HG03139 (cell line): ENCODE measurements around the gene TM4SF18.

ENCODE experiments used
- ATAC-seq: cut with Tn5 transposase; IDR thresholded peaks from one replicate; pipeline ENCODE4 v1.9.1; 2021; ENCODE audit not compliant: unreplicated experiment

TM4SF18 gene

DNA sequence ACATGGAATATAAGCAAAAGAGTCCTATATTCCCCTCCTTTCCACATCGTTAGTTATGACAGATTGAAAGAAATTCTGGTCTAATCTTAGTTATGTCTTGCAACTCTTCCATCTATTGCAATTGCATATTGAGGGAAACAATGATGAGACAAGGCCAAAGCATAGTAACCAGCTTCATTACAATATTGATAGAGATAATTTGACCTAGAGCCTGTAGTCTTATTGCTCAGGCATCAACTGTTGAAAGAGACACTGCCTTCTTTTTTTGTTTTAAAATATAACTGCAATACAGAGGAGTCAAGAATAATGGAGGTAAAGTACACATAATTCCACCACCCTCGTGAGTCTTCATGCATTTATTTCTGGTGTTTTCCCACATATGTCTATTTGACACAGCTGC, 2.0 kb downstream of the TM4SF18 start:
- ATAC-seq = no peak

DNA sequence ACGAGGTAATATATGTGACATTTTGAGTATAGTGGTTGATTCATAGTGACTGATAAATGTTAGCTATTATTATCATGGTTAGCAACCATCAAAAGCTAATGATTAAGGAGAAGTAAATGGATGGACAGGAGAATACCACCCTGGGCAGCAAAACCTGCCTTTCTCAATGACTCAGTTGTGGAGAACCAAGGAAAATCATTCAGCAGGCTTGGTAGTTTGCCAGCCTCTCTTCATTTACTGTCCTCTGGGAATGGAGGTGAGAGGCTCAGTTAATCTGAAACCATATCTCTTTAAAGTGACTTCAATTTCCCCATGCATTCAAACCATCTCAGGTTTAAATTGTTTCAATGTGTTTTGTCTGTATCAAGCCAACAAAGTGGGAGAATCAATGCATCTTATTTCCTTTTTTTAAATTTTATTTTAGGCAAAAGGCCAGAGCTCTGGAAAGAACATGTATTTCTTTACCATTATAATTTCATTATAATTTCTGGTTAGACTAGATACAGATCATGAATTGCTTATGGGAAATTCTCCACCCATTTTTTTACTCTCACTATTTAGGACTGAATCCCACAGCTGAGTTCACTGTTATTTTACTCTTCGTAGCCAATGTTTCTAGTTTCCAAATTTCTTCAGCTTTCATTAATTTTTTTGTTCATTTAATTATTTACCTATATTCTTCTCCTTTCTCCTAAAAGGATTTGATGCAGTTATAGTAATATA, 2.7 kb downstream of the TM4SF18 start:
- ATAC-seq = no peak

DNA sequence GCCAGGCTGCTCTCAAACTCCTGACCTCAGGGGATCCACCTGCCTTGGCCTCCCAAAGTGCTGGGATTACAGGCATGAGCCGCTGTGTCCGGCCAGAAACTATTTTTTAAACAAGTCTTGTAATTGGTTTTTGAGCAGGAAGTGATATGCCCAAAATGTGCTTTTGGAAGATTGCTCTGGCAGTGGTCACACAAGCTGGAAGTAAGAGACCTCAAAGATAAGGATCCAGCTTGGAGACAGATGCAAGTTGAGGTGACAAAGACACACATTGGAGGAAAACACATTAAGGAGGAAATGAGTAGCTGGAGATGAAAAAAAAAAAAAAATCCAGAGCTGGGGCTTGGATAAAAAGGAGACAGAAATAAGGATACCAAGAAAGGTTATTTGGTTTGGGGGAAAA, 6.3 kb downstream of the TM4SF18 start:
- no peak for ATAC-seq

- ATAC-seq = no peak
Measured at GRCh38 chr3:149325581-149325980, 7.9 kb downstream of the TM4SF18 start.

DNA sequence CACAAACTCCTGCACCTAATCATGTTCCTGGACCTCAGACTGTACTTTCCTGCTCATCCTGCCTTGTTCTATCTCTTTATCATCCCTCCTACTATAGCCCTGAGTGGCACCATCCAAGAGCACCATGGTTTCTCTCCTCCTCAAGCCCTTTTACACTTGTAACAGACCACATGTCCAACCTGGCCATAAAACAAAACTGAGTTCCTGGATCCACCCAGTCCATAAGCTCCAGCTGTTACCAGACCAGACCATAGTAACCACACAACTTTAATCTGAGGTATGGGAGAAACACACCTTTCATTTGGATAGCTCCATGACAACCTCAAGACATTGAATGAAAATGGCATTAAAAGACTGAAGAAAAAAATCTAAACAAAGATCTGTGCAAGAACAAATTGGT, 9.1 kb downstream of the TM4SF18 start:
- ATAC-seq = no peak

DNA sequence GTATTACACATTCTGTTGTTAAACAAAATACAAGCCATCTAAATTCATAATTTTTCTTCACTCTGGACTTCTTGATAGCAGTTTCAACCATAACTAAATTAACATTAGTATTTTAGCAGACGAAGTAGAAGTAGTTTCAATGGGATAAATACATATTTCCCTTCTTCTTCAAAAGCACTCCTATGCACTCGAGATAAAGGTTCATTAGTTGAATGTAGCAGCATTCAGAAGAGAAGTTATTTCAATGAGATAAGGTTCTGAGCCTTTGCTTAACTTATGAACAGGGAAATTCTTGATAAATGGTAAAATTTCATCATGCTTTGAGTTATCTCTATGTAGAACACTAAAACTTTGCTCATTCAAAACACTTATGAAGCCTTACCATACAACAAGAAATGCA, 11.8 kb downstream of the TM4SF18 start:
- no peak for ATAC-seq

DNA sequence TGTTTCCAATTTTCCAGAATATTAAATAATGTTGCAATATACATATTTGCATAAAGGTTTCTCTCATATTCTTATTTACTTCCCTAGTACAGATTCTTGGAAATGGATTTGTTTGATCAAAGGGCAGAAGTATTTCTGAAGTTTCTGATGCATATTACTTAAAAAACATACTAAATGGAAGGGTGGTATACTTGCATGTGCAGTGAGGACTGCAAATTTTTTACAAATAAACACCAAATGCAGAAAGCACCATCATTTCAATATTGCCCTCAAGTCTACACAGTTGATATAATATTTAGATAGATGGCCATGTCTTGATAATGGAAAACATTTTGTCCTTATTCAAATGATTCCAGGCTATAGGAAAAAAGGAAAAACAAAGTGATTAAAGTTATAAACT, 12.3 kb downstream of the TM4SF18 start:
- no peak for ATAC-seq

- no peak for ATAC-seq
Measured at GRCh38 chr3:149319750-149320149, 13.7 kb downstream of the TM4SF18 start.

GRCh38 chr3:149317072-149317471, 16.4 kb downstream of the TM4SF18 start:
- no peak for ATAC-seq

DNA sequence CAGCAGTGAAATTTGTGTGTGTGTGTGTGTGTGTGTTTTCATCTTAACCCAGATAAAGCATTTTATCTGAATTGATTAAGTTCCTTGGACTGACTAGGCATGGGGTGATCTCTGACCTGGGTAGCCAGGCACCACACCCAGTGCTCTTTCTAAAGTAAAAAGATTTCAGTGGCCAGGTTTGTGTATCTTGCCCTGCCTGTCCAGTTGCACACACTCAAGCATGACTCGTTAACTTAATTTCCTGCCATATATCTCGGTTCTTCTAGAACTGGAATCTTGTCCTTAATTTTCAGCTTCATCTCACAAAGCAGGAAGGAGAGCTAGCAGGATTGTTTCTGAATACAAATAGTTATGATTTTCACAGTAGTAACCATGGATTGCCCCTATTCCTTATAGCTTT, 17.0 kb downstream of the TM4SF18 start:
- ATAC-seq = no peak

GRCh38 chr3:149315694-149316093, 17.7 kb downstream of the TM4SF18 start:
- no peak for ATAC-seq

GRCh38 chr3:149314807-149315578, 18.4 kb downstream of the TM4SF18 start:
- no peak for ATAC-seq

DNA sequence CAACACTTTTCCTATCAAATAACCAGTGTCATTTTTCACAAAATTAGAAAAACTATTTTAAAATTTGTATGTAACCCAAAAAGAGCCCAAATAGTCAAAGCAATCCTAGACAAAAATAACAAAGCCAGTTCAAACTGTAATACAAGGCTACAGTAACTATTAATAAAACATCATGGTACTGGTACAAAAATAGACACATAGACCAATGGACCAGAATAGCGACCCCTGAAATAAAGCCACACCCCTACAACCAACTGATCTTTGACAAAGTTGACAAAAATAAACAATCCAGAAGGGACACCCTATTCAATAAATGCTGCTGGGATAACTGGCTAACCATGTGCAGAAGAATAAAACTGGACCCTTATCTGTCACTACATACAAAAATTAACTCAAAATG, 19.9 kb downstream of the TM4SF18 start:
- ATAC-seq = no peak

- no peak for ATAC-seq
Measured at GRCh38 chr3:149310796-149311534, 22.5 kb downstream of the TM4SF18 start.

DNA sequence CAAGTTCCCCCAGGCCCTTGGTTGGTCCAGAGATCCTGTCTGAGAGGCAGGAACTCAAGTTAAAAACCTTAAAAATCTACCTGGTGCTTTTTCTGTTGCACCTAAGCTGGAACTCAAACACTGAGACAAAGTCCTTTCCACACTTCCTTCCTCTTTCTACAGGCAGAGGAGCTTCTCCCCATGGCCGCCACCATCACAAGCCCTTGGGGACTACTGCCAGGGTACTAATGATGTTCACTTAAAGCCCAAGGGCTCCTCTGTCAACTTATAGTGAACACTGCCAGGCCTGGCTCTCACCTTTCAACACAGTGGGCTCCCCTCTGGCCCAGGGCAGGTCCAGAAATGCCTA, 26.0 kb downstream of the TM4SF18 start:
- ATAC-seq = no peak

GRCh38 chr3:149306751-149307434, 26.5 kb downstream of the TM4SF18 start:
- no peak for ATAC-seq

DNA sequence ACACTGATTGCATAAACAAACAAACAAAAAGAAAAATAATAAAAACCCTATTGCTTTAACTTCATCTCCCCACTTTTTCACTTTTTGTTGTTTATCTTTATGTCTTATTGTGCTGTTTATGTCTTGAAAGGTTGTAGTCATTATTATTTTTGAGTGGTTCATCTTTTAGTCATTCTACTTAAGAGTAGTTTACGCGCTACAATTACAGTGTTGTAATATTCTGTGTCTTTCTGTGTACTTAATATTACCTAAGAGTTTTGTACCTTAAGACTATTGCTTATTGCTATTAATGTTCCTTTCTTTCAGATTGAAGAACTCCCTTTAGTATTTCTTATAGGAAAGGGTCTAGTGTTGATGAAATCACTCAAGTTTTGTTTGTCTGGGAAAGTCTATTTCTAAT, 28.1 kb downstream of the TM4SF18 start:
- ATAC-seq = no peak

DNA sequence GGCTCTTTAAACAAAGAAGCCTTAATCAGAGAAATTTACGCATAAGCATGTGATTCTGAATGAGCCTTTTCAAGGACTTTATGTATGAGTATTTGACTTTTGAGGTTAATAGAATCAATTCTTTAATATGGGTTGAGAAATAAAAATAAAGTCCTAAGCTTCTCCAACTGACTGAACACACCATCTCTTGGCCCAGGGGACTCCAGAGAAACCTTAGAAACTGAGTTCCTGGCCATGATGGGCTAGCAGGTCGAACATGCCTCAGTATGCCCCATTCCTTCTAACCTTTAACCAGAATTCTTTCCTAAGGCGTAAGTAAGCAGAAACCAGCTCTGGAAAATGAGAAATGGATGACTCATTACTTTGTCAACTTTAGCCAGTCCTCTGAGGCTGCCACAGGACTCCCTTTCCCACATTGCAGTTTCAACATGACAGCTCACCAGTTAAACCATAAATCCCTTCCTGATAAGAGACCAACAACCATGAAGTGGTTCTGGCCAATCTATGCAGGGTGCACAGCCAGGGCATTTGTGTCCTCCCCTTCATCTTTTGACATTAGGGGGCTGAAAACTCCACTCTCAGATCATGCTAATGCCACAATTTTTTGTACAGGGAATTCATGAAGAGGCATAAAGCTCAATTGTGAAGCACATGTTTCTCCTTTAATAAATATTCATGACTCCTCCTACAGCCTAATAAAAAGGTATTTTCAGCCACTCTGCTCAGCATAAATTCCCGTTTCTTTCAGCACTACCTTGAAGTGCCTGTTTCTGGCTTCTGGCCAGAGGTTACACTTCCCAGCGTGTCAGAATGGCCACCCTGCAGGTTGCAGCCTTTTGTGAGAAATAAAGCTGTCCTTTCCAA, 33.3 kb downstream of the TM4SF18 start:
- ATAC-seq = no peak

DNA sequence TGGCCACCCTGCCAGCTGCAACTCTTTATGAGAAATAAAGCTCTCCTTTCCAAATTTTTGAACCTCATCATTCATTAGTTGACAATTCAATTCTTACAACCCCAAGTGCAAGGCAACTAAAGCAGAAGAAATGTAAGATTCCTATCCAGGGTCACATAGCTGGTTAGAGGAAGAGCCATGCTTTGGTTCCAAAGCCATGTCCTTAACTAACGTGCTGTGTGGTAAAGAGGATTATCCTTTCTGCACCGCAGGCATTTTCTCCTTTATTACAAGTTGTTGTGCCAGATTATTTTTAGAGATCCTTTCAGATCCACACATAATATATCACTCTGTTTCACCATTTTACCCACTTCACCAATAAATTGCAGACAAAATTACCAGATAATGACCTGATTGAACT, 36.5 kb downstream of the TM4SF18 start:
- no peak for ATAC-seq

GRCh38 chr3:149292666-149293065, 40.8 kb downstream of the TM4SF18 start:
- ATAC-seq = no peak

DNA sequence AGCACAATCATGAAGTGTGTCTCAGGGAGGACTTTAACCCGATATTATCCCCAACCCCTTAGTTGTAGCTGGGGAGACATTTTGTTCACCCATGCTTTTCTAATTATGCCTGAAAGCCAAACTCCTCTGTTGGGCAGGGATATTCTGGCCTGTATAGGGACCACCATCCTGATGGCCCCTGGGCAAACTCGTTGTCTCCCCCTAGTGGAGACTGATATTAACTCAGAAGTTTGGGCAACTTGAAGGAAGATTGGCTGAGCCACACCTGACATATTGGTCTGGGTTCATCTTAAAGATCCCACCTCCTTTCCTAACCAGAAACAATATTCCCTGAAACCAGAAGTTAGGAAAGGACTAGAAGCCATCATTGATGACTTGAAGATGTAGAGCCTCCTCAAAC, 42.3 kb downstream of the TM4SF18 start:
- no peak for ATAC-seq
